Stromal cell of bone marrow (primary cell): Measurements from ENCODE around the gene SERPINE1.

Experiments used
- DNase-seq: peaks from one replicate; pipeline ENCODE4 v3.0.0-alpha.2; 2012; ENCODE audit warnings: low read depth

SERPINE1 gene

DNA sequence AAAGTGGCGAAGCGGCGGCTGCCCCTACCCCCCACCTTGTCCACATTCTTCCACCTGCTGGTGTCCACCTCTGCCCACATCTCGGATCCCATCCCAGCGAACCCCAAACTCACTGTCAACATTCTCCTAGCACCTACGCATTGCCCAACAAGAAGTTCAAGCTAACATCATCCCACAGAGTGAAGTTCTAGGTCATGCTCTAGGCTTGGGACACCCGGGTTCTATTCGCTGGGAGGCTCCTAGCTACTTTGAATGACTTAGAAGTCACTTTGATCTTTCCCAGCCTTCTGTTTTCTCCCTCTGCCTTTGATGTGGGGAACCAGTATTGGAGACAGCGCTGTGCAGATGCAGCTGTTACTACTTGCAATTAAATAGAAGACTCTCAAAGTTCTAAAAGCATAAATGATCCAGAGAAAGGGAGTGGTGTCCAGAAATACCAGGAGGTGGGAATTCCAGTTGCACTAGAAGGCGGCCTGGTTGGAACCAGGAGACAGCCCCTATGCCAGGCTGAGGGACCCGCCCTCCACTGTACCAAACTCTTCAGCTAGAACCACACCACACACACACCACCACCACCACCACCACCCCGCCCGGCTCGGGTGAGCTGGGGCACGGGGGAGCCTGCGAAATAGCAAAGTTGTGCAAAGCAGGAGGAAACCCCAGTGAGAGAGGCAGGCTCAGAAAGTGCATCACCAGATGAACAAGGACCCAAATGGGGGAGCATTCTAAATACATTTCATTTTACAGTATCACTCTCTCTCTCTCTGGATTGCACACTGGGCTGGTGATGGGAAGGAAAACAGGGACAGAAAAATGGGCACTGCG, 43.9 kb downstream of the SERPINE1 start:
- no peak for DNase-seq

DNA sequence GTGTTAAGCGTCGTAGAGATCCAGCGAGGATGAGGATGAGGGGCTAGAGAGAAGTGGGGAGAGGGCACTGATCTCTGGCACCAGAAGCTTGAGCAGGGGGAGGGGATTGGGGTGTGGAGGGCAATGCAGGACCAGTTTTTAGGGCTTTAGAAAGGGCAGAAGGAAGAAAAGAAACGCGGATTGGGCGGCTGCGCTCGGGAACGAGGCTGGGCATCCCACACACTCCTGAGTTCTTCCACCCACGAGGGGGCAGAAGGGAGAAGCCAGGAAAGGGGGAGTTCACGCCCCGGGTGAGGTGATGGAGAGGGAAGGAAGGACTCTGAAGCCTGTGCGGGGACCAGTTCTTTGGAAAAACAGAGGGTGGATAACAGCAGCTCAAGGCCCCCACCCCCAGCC, 44.5 kb downstream of the SERPINE1 start:
- no peak for DNase-seq

DNA sequence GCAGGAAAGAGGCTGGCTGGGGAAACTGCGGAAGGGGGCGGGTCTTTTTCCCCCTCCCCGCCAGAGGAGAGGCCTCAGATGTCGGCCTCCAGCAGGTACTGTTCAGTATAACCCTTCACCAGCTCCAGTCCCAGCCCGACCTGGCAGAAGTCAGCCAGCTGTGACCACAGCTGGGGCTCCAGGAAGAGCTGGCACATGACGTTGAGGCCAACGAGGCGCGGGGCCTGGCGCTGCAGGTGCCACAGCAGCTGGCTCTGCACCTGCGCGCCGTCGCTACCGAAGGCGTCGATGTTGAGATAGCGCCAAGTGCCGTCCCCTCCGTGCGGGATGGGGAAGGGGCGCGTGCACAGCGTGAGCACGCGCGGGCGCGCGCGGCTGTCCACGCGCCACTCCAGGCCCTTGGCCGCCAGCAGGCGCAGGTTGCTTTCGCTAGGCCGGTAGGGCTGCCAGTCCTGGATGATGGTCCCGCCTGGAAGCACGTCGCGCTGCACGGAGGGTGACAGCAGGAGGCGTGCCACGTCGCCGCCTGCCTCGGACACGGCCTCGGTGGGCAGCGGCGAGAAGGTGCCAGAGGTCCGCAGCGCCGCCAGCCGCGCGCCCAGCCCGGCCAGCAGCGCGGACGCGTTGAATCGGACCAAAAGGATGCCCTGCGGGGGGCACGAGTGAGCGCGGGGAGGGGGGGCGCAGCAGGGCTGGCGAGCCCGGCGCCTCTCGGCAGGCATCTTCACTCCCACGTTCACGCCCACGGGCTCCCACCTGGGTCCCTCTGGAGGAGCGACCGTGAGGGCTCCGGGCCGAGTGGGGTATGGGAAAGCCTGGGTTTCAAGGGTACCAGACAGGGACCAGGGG, 45.3 kb downstream of the SERPINE1 start:
- no peak for DNase-seq

DNA sequence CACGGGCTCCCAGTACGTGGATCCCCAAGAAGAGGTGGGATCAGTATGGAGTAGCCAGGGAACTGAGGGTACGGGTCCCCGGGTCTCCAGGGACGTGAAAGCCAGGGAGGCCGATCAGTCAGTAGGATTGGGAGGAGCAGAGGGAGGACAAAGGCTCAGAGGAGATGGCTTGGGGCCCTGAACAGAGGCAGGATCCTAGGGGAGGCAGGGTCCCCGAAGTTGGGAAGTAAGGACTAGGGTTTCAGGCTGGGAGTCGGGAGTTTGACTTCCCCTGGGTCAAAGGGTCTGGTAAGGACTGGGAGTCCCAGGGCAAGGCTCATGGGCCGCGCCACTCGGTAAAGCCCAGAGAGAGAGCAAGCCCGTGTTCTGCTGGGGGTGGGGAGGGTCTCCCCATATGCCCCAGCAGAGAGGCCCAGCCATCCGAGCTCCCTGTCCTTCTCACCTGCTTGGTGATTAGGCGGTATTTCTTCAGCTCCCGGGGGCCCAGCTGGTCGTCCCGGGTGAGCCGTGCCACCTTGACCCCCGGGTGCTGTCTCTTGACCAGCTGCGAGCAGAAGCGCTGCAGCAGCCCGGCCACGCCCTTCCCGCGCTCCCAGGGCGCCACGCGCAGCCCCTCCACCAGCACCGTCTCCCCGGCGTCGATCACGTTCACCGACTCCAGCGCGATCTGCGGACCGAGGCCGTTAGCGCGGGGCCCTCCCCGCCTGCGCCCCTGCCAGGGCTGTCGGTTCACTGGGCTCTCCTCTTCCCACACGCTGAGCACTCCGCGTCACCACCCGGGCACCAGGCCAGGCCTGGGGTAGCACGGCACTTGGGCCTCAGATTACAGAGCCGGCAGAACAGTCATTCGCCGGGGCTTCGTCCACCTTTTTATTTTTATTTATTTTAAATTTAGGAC, 46.2 kb downstream of the SERPINE1 start:
- peak; percentile 65 for DNase-seq

DNA sequence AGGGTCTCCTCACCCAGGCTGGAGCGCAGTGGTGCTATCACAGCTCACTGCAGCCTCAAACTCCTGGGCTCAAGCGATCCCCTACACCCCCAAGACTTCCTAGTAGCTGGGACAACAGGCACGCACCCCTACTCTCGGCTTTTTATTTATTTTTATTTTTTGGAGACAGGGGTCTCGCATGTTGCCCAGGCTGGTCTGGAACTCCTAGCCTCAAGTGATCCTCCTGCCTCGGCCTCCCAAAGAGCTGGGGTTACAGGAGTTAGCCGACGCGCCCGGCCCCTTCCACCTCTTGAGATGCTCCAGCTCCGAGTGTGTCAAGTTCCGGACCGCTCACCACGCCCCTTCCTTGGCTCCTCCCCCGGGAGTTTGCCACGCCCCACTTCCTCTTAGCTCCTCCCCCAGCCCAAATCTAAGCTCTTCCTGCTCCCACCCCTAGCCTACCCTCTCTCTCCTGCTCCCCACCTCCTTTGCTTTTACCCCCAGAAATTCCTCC, 46.9 kb downstream of the SERPINE1 start:
- DNase-seq, result no peak

DNA sequence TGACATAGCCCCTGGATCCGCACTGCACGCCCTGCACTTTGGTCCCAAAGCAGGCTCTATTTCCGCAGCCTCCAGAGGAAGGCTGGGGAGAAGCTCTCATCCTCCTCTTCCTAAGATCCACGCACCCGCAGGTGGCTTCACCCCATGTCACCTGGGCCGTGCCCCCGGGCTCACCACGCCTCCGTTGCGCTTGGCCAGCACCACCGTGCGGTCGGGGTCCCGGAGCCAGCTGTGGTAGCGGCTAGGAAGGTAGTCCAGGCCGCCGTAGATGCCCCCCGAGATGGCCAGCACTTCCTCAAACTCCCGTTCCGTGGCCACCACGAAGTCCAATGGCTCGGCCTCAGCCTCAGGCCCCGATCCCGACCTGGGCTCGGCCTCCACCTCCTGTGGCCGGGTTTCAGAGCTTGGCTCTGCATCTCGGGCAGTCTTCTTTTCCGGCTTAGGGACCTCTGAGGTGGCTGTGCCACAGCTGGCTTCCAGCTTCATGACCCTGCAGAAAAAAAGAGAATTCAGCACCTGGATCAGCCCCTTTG, 47.5 kb downstream of the SERPINE1 start:
- DNase-seq, result no peak

DNA sequence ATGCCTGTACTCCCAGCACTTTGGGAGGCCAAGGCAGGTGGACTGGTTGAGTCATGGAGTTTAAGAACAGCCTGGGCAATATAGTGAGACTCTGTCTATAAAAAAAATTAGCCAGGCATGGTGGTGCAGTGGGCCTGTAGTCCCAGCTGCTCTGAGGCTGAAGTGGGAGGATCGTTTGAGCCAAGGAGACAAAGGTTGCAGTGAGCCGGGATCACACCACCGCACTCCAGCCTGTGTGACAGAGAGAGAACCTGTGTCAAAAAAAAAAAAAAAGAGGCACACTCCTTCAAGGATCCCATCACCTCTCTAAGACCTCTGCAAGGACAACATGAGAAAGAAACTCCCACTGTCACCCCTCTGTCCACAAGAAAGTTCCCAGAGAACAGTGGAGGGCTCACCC, 48.8 kb downstream of the SERPINE1 start:
- DNase-seq, result no peak

DNA sequence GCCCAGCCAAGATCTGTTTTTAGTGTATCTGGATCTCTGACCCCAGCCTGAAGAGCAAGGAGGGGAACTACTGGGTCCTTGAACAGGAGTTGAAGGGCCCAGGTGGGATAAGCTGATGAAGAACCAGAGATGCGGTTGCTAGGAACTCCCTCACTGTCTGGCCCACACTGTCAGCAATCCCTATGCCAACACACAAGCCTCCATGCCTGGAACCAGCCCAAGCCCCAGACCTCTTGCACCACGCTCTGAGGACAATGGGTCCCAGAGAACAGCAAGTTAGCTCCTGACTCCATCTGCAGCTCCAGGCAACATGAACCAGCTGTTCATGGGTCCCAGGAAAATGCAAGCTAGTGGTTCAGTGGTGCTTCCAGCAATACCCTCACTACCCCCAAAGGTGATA, 50.7 kb downstream of the SERPINE1 start:
- no peak for DNase-seq

DNA sequence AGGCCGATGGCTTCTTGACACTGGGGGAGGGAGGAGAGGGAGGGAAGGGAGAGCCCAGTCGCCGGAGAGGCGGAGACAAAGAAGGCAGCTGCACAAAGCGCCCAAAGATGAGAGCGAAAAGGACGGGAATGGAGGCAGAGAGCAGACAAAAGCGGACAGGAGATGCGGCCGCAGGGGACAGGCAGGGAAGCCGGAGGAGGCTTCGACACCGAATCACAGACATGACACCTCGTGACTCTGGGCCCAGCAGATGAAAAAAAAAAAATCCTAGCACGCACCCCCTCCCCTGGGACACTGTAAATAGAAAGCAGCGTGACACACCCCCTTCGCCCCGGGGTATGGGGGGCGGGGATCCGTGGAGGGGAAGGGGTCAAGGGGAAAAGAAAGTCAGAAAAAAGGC, 52.2 kb downstream of the SERPINE1 start:
- no peak for DNase-seq

DNA sequence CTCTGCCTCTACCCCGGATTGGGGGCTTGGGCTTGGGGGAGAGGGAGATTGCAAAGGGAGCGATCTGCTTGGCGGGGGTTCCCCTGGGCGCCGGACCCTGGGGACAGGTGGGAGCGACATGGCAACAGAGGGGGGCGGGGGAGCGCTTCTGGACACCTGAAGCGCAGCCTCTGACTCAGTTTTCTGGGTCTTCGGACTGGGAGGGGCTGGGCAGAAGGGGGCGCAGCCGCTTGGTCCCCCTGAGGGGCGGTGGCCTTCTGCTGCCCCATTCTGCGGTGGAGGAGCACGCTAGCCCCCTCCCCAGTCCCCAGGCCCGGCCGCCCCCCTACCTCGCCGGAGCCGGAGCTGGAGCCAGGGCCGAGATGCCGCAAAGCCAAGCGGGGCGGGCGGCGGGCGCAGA, 52.8 kb downstream of the SERPINE1 start:
- DNase-seq, result no peak

DNA sequence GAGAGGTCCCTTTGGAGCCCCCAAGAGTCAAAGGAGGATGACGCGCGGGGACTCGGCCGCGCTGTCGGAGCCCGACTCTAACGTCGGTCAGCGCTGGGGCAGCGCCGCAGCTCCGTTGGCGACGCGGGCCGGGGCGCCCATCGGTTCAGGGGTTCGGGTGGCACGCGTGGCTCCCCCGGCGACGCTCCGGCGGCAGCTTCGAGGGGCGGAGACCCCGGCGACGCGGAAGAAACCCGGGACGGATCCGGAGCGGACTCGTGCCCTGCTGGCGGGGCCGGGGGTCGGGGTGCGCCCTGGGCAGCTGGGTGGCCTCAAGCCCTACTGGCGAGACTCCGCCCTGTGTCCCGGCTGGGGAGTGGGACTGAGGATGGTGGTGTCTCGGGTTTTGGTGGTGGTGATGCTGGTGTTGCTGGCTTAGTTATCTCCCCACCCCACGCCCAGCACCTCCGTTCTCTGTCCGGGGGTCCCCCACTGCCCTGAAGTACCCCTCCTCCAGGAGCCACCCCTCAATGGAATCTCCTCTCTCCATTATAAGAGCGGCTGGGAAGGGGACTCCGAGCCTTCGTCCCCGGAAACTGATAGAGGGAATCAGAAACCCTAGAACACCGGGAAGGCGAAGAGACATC, 53.3 kb downstream of the SERPINE1 start, which contains the start of gene NAT16:
NAT16 (minus strand) TSS at position 164 of the 626 bp plus-strand sequence. CDS start 5,486 bp downstream, outside the sequence.
- no peak for DNase-seq

DNA sequence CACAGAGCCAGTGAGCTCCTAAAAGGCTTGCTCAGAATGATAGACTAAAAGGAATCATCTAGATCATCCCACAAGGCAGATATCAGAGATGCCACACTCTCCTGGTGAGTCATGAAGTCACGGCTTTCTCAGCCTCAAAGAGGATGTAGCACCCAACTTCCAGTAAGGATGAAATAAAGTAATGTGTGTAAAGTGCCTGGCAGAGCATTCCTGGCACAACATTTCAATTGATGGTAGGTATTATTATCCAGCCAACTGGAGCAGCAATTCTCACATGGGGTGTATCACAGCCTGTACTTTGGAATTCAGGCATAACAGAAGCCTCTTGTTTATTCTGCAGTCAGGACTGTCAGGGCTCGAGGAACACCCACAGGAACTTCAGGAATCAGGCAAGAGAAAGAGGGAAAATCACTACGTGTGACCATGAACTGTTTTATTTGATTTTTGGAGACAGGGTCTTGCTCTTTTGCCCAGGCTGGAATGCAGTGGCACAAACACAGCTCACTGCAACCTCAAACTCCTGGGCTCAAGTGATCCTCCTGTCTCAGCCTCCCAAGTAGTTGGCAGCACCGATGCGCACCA, 58.4 kb downstream of the SERPINE1 start:
- no peak for DNase-seq

DNA sequence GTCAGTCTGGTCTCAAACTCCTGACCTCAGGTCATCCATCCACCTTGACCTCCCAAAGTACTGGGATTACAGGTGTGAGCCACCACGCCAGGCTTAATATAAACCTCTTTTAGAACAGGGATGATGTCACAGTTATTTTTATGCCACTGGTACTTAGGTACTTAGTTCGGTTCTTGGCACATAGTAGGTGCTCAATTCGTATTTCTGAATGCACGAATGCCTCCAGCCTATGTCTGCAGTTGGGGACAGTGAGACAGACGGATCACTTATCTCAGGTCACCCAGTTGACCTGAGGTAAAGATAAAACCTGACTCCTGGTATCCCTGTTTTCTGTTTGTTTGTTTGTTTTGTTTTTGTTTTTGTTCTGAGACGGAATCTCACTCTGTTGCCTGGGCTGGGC, 59.3 kb downstream of the SERPINE1 start:
- DNase-seq, result no peak

DNA sequence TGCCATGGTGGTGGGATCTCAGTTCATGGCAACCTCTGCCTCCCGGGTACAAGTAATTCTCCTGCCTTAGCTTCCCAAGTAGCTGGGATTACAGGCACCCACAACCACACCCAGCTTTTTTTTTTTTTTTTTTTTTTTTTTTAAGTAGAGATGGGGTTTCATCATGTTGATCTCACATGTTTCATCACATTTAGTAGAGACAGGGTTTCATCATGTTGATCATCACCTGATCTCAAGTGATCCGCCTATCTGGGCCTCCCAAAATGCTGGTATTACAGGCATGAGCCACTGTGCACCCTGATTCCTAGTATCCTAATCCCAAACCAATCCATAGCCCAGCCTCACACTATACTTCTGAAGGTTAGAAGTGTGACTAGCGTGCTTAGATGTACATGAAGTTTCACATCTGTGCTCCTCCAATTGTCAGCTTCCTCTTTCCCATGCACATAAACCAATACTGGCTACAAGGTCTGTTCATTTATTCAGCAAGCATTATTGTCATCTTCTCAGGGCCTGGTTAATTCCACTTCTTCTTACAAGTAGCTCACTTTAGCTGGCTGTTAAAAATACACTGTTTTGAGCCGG, 60.0 kb downstream of the SERPINE1 start:
- no peak for DNase-seq
